SK-N-SH treated with all-trans-retinoic acid at 6 μM for 48 hours (cell line): ENCODE results near the gene SFMBT2.

Experiments
- ATAC-seq: fragments of 200-7000 bp; cut with Tn5 transposase; 3 replicates; pipeline ENCODE4 v1.9.1; 2020; ENCODE audit warnings: mild to moderate bottlenecking, moderate library complexity
- ARNTL ChIP-seq: fragments of 450-650 bp; formaldehyde crosslinking; IDR thresholded peaks from 2 replicates; pipeline ENCODE4 v1.5.0; 2020; ENCODE audit warnings: low read depth, mild to moderate bottlenecking, moderate library complexity, borderline replicate concordance
- CSDC2 ChIP-seq: fragments of 250-450 bp; sonication (Bioruptor Pico); IDR thresholded peaks from 2 replicates; pipeline ENCODE4 v1.5.0; 2020; ENCODE audit warnings: mild to moderate bottlenecking, moderate library complexity
- ESRRG ChIP-seq: fragments of 250-450 bp; sonication (Bioruptor Pico); IDR thresholded peaks from 2 replicates; pipeline ENCODE4 v1.6.1; 2021; ENCODE audit warnings: mild to moderate bottlenecking
- ISL1 ChIP-seq: fragments of 250-450 bp; sonication (Bioruptor Pico); IDR thresholded peaks from 2 replicates; pipeline ENCODE4 v2.1.2; 2022; ENCODE audit warnings: mild to moderate bottlenecking, moderate library complexity
- OSR1 ChIP-seq: fragments of 250-450 bp; sonication (Bioruptor Pico); IDR thresholded peaks from 2 replicates; pipeline ENCODE4 v1.8.0; 2022; ENCODE audit warnings: moderate library complexity, mild to moderate bottlenecking, inconsistent platforms
- PPARA ChIP-seq: fragments of 250-450 bp; sonication (Bioruptor Pico); IDR thresholded peaks from 2 replicates; pipeline ENCODE4 v1.5.0; 2020; ENCODE audit warnings: mild to moderate bottlenecking, borderline replicate concordance
- SNAI2 ChIP-seq: fragments of 250-450 bp; sonication (Bioruptor Pico); IDR thresholded peaks from 2 replicates; pipeline ENCODE4 v1.5.0; 2020; ENCODE audit warnings: mild to moderate bottlenecking, moderate library complexity
- TCF4 ChIP-seq: fragments of 250-450 bp; sonication (Bioruptor Pico); IDR thresholded peaks from 2 replicates; pipeline ENCODE4 v1.8.0; 2021; ENCODE audit warnings: mild to moderate bottlenecking, moderate library complexity, borderline replicate concordance
- ZFP3 ChIP-seq: fragments of 250-450 bp; sonication (Bioruptor Pico); IDR thresholded peaks from 2 replicates; pipeline ENCODE4 v1.5.0; 2020; ENCODE audit warnings: mild to moderate bottlenecking, moderate library complexity
- ZFP30 ChIP-seq: fragments of 450-650 bp; formaldehyde crosslinking; IDR thresholded peaks from 2 replicates; pipeline ENCODE4 v1.5.0; 2022; ENCODE audit warnings: mild to moderate bottlenecking, moderate library complexity
- ZNF565 ChIP-seq: fragments of 450-650 bp; formaldehyde crosslinking; conservative IDR thresholded peaks from 2 replicates; pipeline ENCODE4 v1.5.0; 2020; ENCODE audit warnings: low read depth, mild to moderate bottlenecking, moderate library complexity
- ZNF70 ChIP-seq: fragments of 450-650 bp; formaldehyde crosslinking; IDR thresholded peaks from 2 replicates; pipeline ENCODE4 v1.5.0; 2020; ENCODE audit warnings: mild to moderate bottlenecking, moderate library complexity
- ZNF8 ChIP-seq: fragments of 450-650 bp; formaldehyde crosslinking; IDR thresholded peaks from 2 replicates; pipeline ENCODE4 v1.5.0; 2020; ENCODE audit warnings: mild to moderate bottlenecking, moderate library complexity
- TF ChIP-seq, protein P1 (sequence below): fragments of 250-450 bp; sonication (Bioruptor Pico); IDR thresholded peaks from 2 replicates; pipeline ENCODE4 v1.5.1; 2021; ENCODE audit warnings: mild to moderate bottlenecking, moderate library complexity
- TF ChIP-seq, protein P2 (sequence below): fragments of 250-450 bp; sonication (Bioruptor Pico); IDR thresholded peaks from 2 replicates; pipeline ENCODE4 v1.5.1; 2020; ENCODE audit warnings: low read depth, mild to moderate bottlenecking, moderate library complexity
- TF ChIP-seq, protein P3 (sequence below): fragments of 250-450 bp; sonication (Bioruptor Pico); IDR thresholded peaks from 2 replicates; pipeline ENCODE4 v1.8.0; 2020; ENCODE audit warnings: mild to moderate bottlenecking, moderate library complexity, borderline replicate concordance
- TF ChIP-seq, protein P4 (sequence below): fragments of 250-450 bp; sonication (Bioruptor Pico); IDR thresholded peaks from 2 replicates; pipeline ENCODE4 v1.5.0; 2020; ENCODE audit warnings: mild to moderate bottlenecking, moderate library complexity

Gene SFMBT2

DNA sequence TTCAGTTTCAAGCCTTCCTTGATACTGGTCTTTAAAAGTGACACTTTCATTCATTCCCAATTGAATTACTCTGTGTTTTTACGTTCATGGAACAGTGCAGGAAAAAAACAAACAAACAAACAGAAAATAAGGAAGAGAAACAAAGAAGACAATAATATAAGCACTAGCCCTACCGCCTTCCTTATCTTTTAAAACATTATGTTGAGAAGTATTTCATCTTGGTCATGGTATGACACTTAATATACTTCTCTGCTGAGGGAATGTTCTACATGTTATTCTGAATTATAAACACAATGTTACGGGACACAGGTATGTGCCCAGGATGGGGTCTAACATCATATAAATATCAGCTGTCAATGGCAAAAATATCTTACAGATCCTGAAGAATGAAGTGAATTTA is 176.7 kb downstream of the SFMBT2 start:
- ATAC-seq, result no peak
- no peak for TF ChIP-seq PPARA (CRISPR knock-in tag)
- TF ChIP-seq, protein P1, sequence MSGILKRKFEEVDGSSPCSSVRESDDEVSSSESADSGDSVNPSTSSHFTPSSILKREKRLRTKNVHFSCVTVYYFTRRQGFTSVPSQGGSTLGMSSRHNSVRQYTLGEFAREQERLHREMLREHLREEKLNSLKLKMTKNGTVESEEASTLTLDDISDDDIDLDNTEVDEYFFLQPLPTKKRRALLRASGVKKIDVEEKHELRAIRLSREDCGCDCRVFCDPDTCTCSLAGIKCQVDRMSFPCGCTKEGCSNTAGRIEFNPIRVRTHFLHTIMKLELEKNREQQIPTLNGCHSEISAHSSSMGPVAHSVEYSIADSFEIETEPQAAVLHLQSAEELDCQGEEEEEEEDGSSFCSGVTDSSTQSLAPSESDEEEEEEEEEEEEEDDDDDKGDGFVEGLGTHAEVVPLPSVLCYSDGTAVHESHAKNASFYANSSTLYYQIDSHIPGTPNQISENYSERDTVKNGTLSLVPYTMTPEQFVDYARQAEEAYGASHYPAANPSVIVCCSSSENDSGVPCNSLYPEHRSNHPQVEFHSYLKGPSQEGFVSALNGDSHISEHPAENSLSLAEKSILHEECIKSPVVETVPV (CRISPR knock-in tag), result no peak
- TF ChIP-seq, protein P2, sequence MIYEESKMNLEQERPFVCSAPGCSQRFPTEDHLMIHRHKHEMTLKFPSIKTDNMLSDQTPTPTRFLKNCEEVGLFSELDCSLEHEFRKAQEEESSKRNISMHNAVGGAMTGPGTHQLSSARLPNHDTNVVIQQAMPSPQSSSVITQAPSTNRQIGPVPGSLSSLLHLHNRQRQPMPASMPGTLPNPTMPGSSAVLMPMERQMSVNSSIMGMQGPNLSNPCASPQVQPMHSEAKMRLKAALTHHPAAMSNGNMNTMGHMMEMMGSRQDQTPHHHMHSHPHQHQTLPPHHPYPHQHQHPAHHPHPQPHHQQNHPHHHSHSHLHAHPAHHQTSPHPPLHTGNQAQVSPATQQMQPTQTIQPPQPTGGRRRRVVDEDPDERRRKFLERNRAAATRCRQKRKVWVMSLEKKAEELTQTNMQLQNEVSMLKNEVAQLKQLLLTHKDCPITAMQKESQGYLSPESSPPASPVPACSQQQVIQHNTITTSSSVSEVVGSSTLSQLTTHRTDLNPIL (CRISPR knock-in tag), result no peak
- no peak for TF ChIP-seq ARNTL (CRISPR knock-in tag)
- TF ChIP-seq, protein P3, sequence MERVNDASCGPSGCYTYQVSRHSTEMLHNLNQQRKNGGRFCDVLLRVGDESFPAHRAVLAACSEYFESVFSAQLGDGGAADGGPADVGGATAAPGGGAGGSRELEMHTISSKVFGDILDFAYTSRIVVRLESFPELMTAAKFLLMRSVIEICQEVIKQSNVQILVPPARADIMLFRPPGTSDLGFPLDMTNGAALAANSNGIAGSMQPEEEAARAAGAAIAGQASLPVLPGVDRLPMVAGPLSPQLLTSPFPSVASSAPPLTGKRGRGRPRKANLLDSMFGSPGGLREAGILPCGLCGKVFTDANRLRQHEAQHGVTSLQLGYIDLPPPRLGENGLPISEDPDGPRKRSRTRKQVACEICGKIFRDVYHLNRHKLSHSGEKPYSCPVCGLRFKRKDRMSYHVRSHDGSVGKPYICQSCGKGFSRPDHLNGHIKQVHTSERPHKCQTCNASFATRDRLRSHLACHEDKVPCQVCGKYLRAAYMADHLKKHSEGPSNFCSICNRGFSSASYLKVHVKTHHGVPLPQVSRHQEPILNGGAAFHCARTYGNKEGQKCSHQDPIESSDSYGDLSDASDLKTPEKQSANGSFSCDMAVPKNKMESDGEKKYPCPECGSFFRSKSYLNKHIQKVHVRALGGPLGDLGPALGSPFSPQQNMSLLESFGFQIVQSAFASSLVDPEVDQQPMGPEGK, result no peak
- no peak for TF ChIP-seq ZFP3
- TF ChIP-seq ZFP30 (CRISPR knock-in tag), result no peak
- TF ChIP-seq CSDC2, result no peak
- TF ChIP-seq OSR1 (CRISPR knock-in tag), result no peak

DNA sequence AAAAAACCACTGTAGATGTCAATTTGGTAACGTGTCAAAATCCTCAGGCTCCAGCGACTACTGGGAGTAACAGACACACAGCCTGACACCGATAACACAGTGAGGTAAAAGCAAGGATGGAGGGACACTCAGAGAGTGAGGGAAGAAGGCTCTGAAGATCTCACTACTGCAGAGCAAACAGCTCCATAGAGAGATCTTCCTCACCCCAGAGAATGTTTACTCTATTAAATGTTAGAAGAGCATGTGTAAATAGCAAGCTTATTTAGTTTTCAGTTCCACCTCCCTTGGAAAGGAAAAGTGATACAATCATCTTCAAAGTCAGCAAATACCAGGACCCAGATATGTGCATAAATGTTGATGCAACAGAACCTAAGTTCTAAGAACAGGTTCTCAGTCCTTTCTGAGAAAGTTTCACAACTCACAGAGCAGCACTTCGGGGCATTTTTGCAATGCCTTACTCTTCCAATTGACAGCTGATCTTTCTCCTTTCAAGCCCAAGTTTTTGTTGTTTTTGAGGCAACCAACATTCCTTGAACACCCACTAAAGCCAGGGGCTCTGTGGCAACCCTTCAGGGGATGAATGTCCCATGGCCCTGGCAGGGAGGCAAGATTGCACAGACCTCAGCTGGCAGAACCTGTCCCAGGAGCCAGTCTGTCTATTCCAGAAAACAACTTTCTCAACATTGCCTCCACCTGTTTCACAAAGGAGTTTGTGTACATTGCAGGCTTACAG is 177.4 kb downstream of the SFMBT2 start:
- ATAC-seq, result no peak

More for the DNA sequence above, 177.4 kb downstream of the SFMBT2 start:
- no peak for TF ChIP-seq ISL1 (CRISPR knock-in tag)
- TF ChIP-seq ESRRG, result no peak
- no peak for TF ChIP-seq ZNF70 (CRISPR knock-in tag)
- no peak for TF ChIP-seq CSDC2
- TF ChIP-seq, protein P4, sequence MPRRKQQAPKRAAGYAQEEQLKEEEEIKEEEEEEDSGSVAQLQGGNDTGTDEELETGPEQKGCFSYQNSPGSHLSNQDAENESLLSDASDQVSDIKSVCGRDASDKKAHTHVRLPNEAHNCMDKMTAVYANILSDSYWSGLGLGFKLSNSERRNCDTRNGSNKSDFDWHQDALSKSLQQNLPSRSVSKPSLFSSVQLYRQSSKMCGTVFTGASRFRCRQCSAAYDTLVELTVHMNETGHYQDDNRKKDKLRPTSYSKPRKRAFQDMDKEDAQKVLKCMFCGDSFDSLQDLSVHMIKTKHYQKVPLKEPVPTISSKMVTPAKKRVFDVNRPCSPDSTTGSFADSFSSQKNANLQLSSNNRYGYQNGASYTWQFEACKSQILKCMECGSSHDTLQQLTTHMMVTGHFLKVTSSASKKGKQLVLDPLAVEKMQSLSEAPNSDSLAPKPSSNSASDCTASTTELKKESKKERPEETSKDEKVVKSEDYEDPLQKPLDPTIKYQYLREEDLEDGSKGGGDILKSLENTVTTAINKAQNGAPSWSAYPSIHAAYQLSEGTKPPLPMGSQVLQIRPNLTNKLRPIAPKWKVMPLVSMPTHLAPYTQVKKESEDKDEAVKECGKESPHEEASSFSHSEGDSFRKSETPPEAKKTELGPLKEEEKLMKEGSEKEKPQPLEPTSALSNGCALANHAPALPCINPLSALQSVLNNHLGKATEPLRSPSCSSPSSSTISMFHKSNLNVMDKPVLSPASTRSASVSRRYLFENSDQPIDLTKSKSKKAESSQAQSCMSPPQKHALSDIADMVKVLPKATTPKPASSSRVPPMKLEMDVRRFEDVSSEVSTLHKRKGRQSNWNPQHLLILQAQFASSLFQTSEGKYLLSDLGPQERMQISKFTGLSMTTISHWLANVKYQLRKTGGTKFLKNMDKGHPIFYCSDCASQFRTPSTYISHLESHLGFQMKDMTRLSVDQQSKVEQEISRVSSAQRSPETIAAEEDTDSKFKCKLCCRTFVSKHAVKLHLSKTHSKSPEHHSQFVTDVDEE (CRISPR knock-in tag), result no peak
- TF ChIP-seq, protein P2 (CRISPR knock-in tag), result no peak
- no peak for TF ChIP-seq OSR1 (CRISPR knock-in tag)
- TF ChIP-seq TCF4, result no peak
- TF ChIP-seq SNAI2 (CRISPR knock-in tag), result no peak
- TF ChIP-seq ZNF8 (CRISPR knock-in tag), result no peak
- TF ChIP-seq ZFP30 (CRISPR knock-in tag), result no peak
- no peak for TF ChIP-seq ZNF565 (CRISPR knock-in tag)
- TF ChIP-seq, protein P1 (CRISPR knock-in tag), result no peak
